Measurements from ENCODE around the gene SYTL2. TPM values are rescaled to one million over a fixed set of nuclear protein-coding genes. Genes with fewer than 3 reads are reported as not detected.
"Not testable (repeated sequence)": the region's sequence is repeated elsewhere in the genome, so short reads cannot be mapped to it uniquely, and the experiment has no call there.

Gene SYTL2
- total RNA-seq, 1 experiment from 2014 or later: 57.1 TPM

DNA sequence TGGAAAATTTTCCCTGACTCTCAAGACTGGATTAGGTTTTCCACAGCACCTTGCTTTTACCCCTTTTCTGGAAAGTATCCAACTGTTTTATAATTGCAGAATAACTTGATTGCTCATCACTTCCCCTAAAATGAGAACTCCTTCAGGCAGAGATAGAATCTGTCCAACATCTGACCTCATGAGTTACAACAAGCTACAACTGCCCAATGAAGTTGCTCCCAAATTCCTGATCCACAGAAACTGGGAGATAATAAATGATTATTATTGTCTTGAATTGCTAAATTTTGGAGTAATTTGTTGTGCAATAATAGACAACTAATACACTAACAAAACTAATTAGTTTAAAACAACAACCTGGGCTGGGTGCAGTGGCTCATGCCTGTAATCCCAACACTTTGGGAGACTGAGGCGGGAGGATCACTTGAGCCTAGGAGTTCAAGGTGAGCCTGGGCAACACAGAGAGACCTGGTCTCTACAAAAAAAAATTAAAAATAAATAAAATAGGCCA is 34.2 kb upstream of the SYTL2 start:
- Histone ChIP-seq H3K9me2 (replicated peaks; ENCODE audit: low read length) (no peaks in the 10 kb centered on the region), H4K20me1 (ENCODE audit: low read length) (no peaks in the 10 kb centered on the region), H3K9ac (ENCODE audit: low read length) (peak overlapping the region; percentile 18; the same call in 1 of the 2 replicates), H3K4me1 (ENCODE audit: insufficient read depth, low read length) (peaks cover 36% of the 10 kb centered on the region), H3K27me3 (ENCODE audit: low read length) (no peaks in the 10 kb centered on the region), H3F3A (ENCODE audit: low read length, unreplicated experiment) (peaks cover 8% of the 10 kb centered on the region), H3K9me3 (ENCODE audit: low read length) (no peaks in the 10 kb centered on the region), H3K4me2 (ENCODE audit: low read length) (peak overlapping the region; percentile 21), H3K4me3 (ENCODE audit: low read length) (no peak overlapping the region), H3K79me2 (ENCODE audit: low read length) (peaks cover 8% of the 10 kb centered on the region), H3K27ac (ENCODE audit: low read length) (peak overlapping the region; percentile 84), H2AFZ (ENCODE audit: low read length) (no peak overlapping the region), H3K36me3 (ENCODE audit: low read depth, low read length) (no peaks in the 10 kb centered on the region)
- no TSS peak for BruUV-seq (replicated peaks)
- ATAC-seq (peak; percentile 31), DNase-seq (peak; percentile 62)
- intact Hi-C loops (cut with micrococcal nuclease): loop anchor here (2.0 to 5.0 kb wide), 2 partner anchors 14 to 33 kb away; partner anchors contain the start of gene SYTL2
- ChIA-PET CTCF (no interaction called here), POLR2A (ENCODE audit: unreplicated experiment) (no interaction called here)
- TF ChIP-seq, protein P1, sequence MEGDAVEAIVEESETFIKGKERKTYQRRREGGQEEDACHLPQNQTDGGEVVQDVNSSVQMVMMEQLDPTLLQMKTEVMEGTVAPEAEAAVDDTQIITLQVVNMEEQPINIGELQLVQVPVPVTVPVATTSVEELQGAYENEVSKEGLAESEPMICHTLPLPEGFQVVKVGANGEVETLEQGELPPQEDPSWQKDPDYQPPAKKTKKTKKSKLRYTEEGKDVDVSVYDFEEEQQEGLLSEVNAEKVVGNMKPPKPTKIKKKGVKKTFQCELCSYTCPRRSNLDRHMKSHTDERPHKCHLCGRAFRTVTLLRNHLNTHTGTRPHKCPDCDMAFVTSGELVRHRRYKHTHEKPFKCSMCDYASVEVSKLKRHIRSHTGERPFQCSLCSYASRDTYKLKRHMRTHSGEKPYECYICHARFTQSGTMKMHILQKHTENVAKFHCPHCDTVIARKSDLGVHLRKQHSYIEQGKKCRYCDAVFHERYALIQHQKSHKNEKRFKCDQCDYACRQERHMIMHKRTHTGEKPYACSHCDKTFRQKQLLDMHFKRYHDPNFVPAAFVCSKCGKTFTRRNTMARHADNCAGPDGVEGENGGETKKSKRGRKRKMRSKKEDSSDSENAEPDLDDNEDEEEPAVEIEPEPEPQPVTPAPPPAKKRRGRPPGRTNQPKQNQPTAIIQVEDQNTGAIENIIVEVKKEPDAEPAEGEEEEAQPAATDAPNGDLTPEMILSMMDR (conservative IDR thresholded peaks at IDR 0.05; ENCODE audit: low read depth, low read length): no peak
- TF ChIP-seq EZH2phosphoT487 (IDR thresholded peaks at IDR 0.05; ENCODE audit: borderline replicate concordance, low read length) (no peak), EZH2 (IDR thresholded peaks at IDR 0.05; ENCODE audit: low read length, unreplicated experiment) (no peak)

DNA sequence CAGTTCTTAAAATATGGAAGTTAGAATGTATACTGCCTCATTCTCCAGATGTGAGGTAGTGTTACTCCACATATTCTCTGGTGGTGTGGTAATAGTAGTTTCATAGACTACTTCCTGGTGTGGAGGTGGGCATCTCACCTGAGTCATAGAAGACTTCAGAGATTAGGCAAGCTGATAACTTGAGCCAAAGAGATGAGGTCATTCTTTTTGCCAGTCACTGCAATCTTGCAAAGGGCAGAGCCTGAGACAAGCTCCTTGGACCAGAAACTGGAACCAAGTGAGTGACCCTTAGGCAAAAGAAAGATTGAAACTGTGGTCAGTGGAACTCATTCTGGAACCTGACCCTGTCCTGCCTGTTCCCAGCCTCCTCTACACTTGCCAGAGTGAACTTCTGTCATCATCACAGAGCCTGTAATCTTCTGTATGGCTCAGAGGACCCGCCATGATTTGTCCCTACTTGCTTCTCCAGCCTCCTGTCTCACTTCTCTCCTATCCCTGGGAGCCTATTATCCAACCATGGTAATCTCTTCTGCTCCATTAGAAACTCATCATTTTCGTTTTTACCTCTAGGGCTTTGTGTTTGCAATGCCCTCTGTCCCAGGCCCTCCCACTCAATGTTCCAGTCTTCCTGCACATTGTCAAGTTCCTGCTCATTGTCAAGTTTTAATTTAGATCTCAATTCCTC is 33.6 kb upstream of the SYTL2 start:
- DNase-seq (peak; percentile 95), ATAC-seq (peak; percentile 83)
- intact Hi-C loops (cut with micrococcal nuclease): loop anchor here (2.0 to 5.0 kb wide), 2 partner anchors 14 to 32 kb away; partner anchors contain the start of gene SYTL2
- Histone ChIP-seq H3K4me2 (ENCODE audit: low read length) (peak overlapping the region; percentile 21), H3K4me1 (ENCODE audit: insufficient read depth, low read length) (peaks cover 36% of the 10 kb centered on the region), H3K9me2 (replicated peaks; ENCODE audit: low read length) (no peaks in the 10 kb centered on the region), H3K27ac (ENCODE audit: low read length) (peak overlapping the region; percentile 84), H3K9me3 (ENCODE audit: low read length) (no peaks in the 10 kb centered on the region), H3F3A (ENCODE audit: low read length, unreplicated experiment) (peaks cover 8% of the 10 kb centered on the region), H2AFZ (ENCODE audit: low read length) (no peak overlapping the region), H3K9ac (ENCODE audit: low read length) (peak overlapping the region; percentile 18; the same call in 1 of the 2 replicates), H3K36me3 (ENCODE audit: low read depth, low read length) (no peaks in the 10 kb centered on the region), H3K79me2 (ENCODE audit: low read length) (peaks cover 8% of the 10 kb centered on the region), H3K27me3 (ENCODE audit: low read length) (no peaks in the 10 kb centered on the region), H3K4me3 (ENCODE audit: low read length) (no peak overlapping the region), H4K20me1 (ENCODE audit: low read length) (no peaks in the 10 kb centered on the region)
- TF ChIP-seq, protein P1 (conservative IDR thresholded peaks at IDR 0.05; ENCODE audit: low read depth, low read length): no peak
- TF ChIP-seq EZH2phosphoT487 (IDR thresholded peaks at IDR 0.05; ENCODE audit: borderline replicate concordance, low read length) (no peak), EZH2 (IDR thresholded peaks at IDR 0.05; ENCODE audit: low read length, unreplicated experiment) (no peak)
- ChIA-PET CTCF (no interaction called here), POLR2A (ENCODE audit: unreplicated experiment) (no interaction called here)
- no TSS peak for BruUV-seq (replicated peaks)

- Histone ChIP-seq H3K27ac (ENCODE audit: low read length) (peak overlapping the region; percentile 57), H3K4me2 (ENCODE audit: low read length) (peak overlapping the region; percentile 8; the same call in 1 of the 2 replicates), H3K79me2 (ENCODE audit: low read length) (peaks cover 8% of the 10 kb centered on the region), H3K9me2 (replicated peaks; ENCODE audit: low read length) (no peaks in the 10 kb centered on the region), H4K20me1 (ENCODE audit: low read length) (no peaks in the 10 kb centered on the region), H3K4me1 (ENCODE audit: insufficient read depth, low read length) (peaks cover 35% of the 10 kb centered on the region), H3K36me3 (ENCODE audit: low read depth, low read length) (no peaks in the 10 kb centered on the region), H2AFZ (ENCODE audit: low read length) (no peak overlapping the region), H3K4me3 (ENCODE audit: low read length) (no peak overlapping the region), H3K9me3 (ENCODE audit: low read length) (no peaks in the 10 kb centered on the region), H3K9ac (ENCODE audit: low read length) (no peak overlapping the region; the same call in 1 of the 2 replicates), H3F3A (ENCODE audit: low read length, unreplicated experiment) (peaks cover 8% of the 10 kb centered on the region), H3K27me3 (ENCODE audit: low read length) (no peaks in the 10 kb centered on the region)
- ChIA-PET POLR2A (ENCODE audit: unreplicated experiment) (no interaction called here), CTCF (no interaction called here)
- BruUV-seq (replicated peaks): no TSS peak
- DNase-seq: no peak
- intact Hi-C loops (cut with micrococcal nuclease): loop anchor here (2.0 kb wide), 1 partner anchor 13 kb away; no protein-coding TSS in a partner anchor
- TF ChIP-seq EZH2phosphoT487 (IDR thresholded peaks at IDR 0.05; ENCODE audit: borderline replicate concordance, low read length): no peak
- TF ChIP-seq, protein P1 (conservative IDR thresholded peaks at IDR 0.05; ENCODE audit: low read depth, low read length): peak; percentile 28; the same call in 1 of the 2 replicates
- no peak for ATAC-seq
Measured at GRCh38 chr11:85843929-85844328, 33.0 kb upstream of the SYTL2 start.

GRCh38 chr11:85840932-85841331 is 30.0 kb upstream of the SYTL2 start:
- H3K9me2 ChIP-seq (replicated peaks; ENCODE audit: low read length); H3K36me3 ChIP-seq (ENCODE audit: low read depth, low read length); intact Hi-C loops (cut with micrococcal nuclease); H3K79me2 ChIP-seq (ENCODE audit: low read length); H3K27me3 ChIP-seq (ENCODE audit: low read length); ATAC-seq; H3K9ac ChIP-seq (ENCODE audit: low read length); BruUV-seq (replicated peaks); H3K9me3 ChIP-seq (ENCODE audit: low read length); CTCF ChIA-PET; H3F3A ChIP-seq (ENCODE audit: low read length, unreplicated experiment); DNase-seq; H3K4me2 ChIP-seq (ENCODE audit: low read length); H3K4me3 ChIP-seq (ENCODE audit: low read length); H3K27ac ChIP-seq (ENCODE audit: low read length); H2AFZ ChIP-seq (ENCODE audit: low read length); H4K20me1 ChIP-seq (ENCODE audit: low read length): not testable (repeated sequence)
- H3K4me1 ChIP-seq (ENCODE audit: insufficient read depth, low read length): peaks cover 19% of the 10 kb centered on the region
- POLR2A ChIA-PET (ENCODE audit: unreplicated experiment): interaction anchor here (0.6 kb wide), 2 partner anchors 26 to 142 kb away, joined by 3 read pairs; no protein-coding TSS in a partner anchor

Measured in PC-3 (cell line).